GM21619 (cell line): Measurements from ENCODE around the gene FGD1.

Experiments used
- ATAC-seq: cut with Tn5 transposase; IDR thresholded peaks from one replicate; pipeline ENCODE4 v1.9.1; 2021; ENCODE audit not compliant: unreplicated experiment

Gene FGD1

DNA sequence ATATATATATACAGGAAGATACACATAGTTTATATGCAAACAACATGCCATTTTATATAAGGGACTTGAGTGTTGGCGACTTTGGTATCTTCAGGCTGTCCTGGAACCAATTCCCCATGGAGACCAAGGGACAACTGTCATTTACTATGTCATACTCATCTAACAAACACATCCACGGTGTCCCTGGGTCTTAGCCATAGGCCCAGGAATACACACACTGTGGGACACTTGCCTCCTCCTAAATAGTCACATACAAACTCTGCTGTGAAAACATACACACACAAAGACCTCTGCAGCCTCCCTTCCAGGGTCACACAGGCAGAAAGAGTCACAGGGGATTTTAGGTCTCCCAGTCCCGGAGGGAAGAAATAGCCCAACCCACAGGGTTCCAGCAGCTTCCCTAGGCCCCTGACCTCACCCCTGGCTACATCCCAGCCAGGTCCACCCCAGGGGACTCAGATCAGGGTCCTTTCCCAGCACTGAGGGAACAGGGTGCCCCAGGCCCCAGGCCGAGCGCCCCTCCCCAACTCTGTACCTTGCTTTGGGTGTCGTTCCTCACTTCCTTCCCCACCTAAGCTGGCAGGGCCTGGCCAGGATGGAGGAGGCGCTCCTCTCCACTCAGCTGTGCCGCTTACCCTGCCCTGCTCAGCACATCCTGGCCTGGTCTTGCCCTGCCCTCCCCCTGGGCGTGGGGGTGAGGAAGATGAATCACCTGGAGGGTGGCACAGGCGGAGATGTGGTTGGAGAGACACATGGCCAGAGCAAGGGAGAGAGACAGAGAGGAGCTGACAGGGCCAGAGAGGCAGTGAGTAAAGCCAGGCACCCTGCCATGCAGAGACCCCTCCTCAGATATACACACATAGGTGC lies 21.8 kb downstream of the FGD1 start:
- no peak for ATAC-seq

DNA sequence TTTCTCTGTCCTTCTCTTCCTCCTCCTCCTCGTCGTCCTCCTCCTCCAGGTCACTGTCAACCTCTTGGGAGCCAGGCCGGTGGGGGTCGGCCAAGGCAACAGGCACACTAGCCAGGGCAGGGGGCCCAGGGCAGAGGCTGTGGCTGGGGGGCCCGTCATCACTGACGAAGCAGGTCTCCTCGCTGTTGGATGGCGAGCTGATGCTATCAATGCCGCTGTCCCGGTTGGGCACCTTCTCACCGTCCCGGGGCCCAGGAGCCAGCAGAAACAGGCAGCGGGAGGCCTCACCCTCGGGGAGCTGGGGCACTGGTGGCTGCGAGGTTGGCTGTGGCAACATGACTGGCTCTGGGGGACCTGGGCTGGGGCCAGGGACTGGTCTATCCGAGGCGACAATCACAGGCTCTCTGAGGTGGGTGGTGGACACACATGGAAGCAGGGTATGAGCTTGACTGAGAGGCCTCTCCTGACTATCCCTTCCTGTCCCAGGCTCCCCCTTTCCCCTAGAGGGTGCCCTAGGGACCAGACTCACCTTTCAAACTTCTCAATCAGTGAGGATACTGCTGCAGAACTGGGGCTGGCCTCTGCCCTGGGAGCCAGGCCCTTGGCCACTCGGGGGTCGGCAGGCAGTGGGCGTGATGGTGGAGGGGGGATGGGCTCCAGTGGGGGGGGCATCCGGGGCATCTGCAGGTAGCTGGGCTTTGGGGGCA lies 25.8 kb downstream of the FGD1 start:
- ATAC-seq = no peak

DNA sequence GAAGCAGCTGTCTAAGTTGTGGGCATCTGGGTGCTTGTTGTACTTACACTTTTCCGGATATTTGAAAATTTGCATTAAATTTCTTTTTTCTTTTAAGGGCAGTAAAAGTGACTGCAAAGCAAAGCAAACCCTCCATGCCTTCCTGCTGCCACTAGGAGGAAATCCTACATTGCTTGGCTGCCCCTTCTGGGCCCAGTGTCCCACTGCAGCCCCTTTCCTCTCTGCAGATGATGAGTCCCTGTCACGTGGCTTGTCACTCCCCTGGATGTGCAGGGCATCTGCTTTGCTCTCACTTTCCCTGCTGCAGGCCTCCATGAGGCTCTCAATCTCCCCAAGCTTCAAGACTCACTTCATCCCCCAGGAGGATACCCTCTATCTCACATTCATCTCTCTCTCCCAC lies 43.1 kb downstream of the FGD1 start:
- ATAC-seq = no peak

DNA sequence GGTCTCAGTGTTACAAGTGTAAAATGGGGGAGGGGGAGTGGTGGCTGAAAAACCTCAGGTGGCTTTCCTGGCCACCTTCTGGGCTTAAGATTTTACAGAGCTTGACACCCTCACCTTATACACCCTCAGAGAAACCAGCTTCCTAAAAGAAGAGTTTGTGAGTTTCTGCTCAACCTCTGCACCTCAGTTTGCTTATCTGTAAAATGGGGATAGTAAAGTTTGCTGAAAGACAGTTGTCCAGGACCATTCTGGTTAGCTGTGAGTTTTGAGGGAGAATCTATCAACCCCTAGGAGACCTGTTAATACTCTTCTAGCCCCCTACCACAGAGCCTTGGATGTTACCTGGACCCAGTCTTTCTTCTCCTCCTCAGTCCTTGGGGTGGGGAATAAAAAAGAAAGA lies 46.1 kb downstream of the FGD1 start:
- ATAC-seq = no peak

DNA sequence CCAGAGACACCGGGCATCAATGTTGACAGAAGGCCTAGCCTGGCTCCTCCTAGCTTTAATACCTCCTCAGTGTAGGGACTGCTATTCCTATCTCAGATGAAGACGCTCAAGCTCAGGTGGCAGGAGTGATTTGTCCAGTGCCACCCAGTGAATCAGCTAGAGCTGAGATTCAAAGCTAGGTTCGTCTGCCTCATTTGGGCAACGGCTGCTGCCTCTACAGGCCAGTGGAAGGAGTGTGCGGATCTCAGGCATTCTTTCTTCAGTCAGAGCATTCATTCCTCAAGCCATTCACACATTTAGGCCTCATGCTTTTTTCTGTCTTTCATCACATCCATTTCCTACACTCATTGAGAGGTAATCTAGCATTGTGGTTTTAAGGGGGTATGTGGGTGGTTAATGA lies 48.6 kb downstream of the FGD1 start:
- no peak for ATAC-seq

DNA sequence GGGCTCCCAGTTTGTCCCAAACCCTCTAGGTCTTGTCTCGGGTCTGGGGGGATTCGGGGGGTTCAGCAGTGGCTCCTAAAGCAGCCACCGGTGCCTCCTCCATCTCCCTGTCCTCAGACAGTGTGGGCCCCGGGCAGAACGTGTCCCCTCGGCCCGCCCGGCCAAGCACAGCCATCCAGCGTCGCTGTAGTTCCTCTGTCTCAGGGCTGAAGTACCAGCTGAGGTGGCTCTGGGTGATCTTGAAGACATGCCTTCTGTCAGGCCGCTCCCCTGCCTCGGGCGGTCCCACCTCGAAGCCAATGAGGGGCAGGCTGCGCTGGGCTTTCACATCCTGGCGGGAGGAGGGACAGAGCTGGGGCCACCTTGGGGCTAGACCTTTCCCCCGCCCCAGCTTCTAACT lies 50.0 kb downstream of the FGD1 start:
- no peak for ATAC-seq

DNA sequence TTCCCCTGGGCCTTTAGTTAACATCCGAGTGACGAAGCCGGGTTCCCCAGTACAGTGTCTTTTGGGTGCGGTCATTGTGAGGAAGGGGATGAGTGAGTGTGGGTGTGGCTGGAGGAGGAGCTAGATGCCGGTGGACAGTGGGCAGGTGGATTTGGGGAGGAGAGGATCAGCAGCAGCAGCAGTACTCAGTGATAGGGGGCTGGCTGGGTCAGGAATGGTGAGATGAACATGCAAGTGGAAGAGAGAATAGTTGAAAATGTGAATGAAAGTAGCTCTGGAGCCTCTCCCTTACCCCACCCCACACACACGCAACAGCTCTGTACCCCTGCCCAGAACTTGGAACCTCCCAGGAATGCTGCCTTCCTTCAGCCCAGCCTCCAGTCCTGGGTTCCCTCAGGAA lies 51.3 kb downstream of the FGD1 start:
- no peak for ATAC-seq

DNA sequence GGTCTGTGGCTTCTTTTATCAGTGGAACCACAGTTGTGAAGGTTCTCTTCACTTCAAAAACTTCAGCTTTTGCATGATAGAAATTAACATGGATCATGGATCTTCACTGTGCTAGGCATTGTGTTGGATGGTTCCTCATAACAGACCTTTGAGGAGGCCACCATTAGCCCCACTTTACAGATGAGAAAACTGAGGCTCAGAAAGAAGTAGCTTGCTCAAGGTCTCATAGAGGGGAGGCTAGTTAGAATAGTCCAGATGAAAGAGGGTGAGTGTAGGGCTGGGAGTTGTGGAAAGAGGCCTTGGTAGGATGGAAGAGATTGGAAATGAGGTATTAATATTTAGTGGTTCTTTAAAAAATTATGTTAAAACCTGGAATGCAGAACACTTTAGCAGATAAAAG lies 53.2 kb downstream of the FGD1 start:
- ATAC-seq = no peak

DNA sequence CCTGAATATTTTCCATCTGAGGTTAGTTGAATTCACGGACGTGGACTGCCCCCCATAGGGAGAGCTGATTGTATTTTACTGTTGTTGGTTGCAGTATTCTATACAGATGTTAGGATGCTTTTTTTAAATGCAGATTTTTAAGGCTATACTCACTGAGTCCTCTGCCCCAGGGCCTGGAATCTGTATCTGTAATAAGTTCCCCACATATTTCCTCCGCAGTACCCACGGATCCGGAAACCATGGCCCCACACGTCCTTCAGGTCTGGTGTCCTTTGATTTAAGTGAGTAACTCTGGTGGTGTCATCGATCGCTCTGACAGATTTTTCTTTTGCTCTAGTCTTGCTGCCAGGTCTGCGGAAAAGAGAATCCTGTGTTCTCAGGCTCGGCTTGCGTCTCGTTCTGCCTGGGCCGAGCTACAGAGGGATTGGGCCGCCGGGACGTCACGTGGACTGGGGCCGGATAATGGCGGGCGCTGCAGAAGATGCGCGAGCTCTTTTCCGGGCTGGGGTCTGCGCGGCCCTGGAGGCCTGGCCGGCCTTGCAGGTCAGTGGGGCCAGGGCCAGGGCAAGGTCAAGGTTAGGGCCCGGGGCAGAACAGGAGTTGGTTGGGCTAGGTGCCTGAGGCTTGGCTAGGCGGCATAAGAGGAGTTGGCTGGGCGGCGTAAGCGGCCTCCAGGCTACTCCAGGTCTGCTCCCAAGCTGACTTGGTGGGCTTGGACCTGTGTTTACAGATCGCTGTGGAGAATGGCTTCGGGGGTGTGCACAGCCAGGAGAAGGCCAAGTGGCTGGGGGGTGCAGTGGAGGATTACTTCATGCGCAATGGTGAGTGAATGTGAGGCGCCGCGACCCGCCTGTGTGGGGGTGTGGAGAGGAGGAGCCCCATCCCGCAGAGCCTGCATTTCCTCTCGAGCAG lies 55.8 kb downstream of the FGD1 start, which contains the start of gene TSR2:
Gene TSR2, plus strand, starts transcription at position 445 of the 912 bp plus-strand sequence. Its CDS starts 18 bp downstream, at position 463.
- ATAC-seq = peak; percentile 96

DNA sequence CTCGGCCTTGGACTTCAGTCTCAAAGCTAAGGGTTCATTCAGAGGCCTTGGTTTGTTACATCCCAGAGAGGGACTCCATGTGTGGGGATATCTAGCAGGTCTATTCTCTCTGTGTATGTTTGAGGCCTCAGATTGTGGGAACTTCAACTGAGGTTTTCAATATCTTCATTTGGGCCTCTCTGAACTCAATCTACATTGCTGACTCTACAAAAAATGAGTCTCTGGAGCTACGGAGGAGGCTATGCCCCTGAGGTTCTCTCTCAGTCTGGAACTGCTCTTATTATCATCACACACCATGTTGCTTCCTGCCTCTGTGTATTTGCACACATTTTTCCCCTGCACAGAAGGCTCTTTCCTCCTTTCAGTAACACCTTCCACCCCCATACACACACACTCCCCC lies 60.9 kb downstream of the FGD1 start:
- ATAC-seq = no peak

DNA sequence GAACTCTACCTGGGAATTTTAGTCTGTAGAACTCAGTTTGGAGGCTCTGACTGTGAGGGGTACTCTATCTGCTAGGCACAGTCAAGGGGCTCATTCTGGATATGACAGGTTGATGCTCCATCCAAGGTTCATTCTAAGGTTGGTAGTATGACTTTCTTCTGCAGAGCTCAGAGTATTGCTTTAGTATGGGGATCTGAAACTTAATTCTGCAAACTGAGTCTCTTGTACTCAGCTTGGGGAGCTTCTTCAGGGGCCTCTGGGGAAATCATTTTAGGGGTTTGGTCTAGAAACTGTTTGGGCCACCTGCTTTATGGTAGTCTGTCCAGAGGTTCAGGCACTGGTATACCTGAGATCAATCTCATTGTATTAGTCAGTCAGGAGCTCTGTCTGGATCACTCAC lies 65.5 kb downstream of the FGD1 start:
- peak; percentile 64 for ATAC-seq

DNA sequence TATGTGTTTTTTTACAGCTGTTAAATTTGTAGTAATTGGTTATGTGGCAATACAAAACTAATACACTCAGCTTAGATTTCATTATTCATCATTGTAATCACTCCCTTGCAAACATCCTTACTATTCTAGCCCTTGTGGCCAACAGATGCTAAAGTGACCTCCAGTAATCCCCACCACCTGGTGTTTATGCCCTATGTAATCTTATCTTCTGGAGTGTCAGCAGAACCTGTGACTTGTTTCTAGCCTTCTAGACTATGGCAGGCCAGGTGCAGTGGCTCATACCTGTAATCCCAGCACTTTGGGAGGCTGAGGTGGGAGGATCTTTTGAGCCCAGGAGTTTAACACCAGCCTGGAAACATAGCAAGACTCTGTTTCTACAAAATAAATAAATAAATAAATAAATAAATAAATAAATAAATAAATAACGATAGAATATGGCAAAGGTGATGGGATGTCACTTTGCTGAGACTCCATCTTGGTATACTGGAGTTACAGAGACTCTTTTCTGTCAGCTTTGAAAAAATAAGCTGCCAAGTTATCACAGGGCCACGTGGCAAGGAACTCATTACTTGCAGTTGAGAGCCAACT lies 68.1 kb downstream of the FGD1 start:
- ATAC-seq = no peak

DNA sequence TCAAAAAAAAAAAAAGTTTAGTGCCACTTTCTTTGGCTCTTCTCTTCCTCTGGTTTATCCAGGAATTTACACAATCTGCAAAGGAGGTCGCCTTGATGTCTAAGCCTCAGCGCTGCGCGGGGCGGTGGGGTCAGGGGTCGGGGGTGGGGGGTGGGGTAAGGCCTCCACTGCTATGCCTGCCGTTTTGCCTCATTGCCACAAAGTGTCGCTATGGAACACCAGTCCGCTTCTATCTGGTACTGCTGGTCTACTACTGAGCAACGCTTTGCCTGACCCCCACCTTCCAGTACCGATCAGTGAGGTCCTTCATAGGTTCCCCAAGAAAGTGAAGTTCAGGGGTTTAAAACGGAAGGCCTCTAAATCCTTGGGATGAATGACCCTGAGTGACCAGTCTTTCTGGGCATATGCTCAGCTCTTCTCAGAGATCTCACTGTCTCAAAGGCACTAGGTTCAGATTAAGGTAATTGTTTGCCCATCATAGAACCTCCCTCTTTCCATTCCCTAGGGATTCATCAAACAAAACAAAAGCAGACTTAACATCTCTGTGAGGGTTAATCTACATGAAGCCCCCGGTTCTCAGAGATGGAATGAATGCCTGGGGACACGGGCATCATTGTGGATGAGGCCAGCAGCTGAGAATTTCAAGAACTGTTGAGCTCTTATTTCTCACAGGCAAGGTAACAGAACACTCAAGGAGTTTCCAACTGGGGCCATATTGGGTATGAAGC lies 72.7 kb downstream of the FGD1 start:
- ATAC-seq = no peak

DNA sequence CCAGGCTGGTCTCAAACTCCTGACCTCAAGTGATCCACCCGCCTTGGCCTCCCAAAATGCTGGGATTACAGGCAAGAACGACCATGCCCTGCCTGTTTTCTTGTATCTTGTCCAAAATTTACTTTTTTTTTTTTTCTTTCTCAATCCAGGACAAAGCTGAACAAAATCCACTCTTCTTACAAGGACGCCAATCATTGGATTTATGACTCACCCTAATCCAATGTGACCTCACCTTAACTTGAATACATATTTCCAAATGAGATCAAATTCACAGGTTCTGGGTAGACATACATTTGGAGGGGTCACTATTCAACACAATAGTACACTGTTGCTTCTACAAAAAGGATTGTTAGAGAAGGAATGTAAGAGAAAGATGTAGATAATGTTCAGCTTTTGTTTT lies 73.9 kb downstream of the FGD1 start:
- no peak for ATAC-seq

DNA sequence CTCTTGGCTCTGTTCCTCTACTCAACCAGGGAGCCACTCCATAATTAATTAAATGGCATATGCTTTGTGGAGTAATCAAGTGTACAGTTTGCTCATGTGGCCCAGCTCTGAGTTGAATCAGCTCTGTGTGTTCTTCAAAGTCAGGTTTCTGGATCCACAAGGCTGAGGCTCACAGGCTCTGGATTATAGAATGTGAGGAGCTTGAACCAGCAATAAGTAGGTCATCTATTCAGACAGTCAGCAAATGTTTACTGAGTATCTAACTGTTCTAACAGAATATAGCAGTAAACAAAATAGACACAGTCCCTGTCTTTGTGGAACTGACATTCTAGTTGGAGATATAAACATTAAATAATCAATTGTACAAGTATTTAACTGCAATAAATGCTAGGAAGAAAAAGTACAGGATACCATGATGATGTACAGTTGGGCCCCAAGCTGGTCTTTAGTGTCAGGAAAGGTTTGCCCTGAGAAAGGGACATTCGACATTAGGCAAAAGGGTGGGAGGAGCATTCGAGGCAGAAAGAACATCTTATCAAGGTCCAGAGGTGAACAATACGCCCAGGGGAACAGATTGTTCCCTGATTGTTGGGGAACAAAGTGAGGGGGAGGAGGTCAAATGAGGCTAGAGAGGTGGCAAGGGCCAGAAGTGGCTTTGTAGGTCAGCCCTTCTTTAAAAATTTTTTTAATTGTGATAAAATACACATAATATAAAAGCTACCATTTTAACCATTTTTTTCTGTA lies 76.3 kb downstream of the FGD1 start:
- ATAC-seq = no peak

DNA sequence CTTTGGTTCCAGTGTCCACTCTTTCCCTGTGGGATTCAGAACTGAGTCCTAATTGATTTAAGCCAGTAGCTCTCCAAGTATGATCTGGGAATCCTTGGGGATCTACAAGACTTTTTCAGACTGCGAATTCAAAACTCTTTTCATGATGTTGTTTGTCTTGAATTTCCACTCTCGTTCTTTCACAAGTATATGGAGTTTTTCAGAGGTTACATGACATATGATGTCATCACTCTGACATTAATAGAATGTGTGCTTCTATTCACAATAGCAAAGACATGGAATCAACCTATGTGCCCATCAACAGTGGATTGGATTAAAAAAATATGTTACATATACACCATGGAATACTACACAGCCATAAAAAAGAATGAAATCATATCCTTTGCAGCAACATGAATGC lies 79.1 kb downstream of the FGD1 start:
- ATAC-seq = no peak

DNA sequence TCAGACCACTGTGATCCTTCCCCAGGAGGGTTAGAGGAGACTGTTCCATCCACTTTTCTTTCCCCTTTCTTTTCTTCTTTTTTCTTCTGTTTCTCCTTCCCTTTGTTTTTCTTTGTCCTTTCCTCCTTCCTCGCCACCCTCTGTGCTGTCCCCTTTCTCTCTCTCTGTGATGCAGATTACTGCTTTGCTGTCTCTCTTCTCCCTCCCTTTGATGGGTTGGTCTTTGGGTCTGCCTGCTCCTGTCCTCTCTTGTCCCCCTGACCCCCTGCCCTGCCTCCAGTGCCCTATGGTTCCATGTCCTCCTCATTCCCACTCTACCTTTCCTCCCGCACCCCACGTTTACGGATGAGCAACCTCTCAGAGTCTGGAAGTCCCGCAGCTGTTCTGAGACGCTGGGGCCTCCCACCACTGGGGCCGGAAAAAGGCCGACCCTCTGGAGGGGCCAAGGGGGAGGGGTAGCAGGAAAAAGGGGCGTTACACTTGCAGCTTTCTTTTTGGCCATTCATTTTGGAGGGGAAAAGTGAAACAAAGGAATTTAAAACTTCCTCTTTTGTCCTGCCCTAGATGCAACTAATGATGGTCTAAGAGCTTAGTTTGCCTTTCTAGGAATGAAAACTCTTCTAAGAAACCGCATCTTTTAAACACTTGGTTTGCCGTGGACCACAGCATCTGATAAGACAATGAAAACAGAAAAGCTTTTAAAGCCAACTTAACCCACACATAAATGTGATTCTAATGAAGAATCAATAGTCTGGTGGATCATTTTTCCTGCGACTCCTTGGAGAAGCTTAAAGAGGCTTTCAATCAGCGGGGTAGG lies 80.3 kb downstream of the FGD1 start:
- ATAC-seq = no peak

DNA sequence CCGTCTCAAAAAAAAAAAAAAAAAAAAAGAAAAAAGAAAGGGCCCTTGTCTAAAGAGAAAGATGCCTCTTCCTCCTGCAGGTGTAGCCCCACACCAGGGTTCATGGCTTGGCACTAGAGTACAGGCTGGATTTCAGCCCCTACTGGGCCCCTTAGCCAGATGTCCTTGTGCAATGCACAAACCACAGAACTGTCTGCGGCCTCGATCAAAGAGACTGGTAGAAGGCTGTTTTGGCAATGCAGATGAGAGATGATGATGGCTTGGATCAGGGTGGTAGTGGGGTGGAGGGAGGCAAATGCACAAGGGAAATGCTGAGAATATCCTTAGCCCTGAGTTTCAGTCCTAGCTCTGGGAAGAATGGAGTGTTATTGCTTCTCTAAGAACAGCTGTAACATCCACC lies 82.3 kb downstream of the FGD1 start:
- no peak for ATAC-seq

DNA sequence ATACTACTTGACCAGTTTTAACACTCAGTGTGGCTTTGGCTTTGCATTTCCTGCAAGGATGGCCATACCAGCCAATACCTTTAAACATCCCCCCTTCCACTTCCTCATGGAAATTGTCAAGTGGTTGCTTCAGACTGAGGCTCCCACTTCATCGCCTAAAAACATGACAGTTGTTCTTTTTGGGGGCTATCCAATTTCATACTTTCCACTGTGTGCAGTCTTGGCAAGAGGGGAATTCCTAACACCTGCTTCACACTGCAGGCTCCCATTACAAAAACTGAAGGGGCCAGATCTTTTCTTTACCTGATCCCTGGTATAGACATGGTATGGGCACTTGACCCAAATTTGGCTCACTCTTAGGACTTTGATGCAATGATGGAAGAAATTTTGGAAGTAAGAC lies 84.3 kb downstream of the FGD1 start:
- ATAC-seq = no peak
